Right lobe of liver (tissue), 4 donors: ENCODE results near the gene ARID3A.

Source experiments
- CTCF ChIP-seq, 4 donors: fragments of 200-600 bp in 3 of 4; fragments of 450-650 bp in 1 of 4; IDR thresholded peaks; one replicate each; pipeline versions ENCODE4 v1.5.1 to v1.8.0; 2016 to 2022; ENCODE audit warnings: antibody characterized with exemption in 4 of 4, mild to moderate bottlenecking in 2 of 4
- POLR2A ChIP-seq: fragments of 450-650 bp; IDR thresholded peaks from one replicate; pipeline ENCODE4 v1.6.1; 2017; ENCODE audit warnings: antibody characterized with exemption, mild to moderate bottlenecking
- donor health status: DM: no; HTN: no; CAD: no.
- donor health status: DM: no; HTN: no; CAD: no.
- donor health status: DM: no; HTN: yes; CAD: no.

GRCh38 chr19:993831-994393 lies 68.1 kb downstream of the ARID3A start:
- TF ChIP-seq POLR2A (no peak), CTCF (IDR thresholded peaks at IDR 0.05) (no peak)
